NB4 (cell line): ENCODE data around the gene CBFA2T3.

ENCODE experiments used
- DNase-seq: peaks from one replicate; pipeline ENCODE4 v3.0.0; 2010; ENCODE audit warnings: low read depth
- H3K4me3 ChIP-seq: one replicate; pipeline ENCODE4 v1.5.1; 2011; ENCODE audit warnings: mild to moderate bottlenecking, low read depth, low read length, moderate library complexity
- MYC ChIP-seq: IDR thresholded peaks from 2 replicates; pipeline ENCODE4 v1.6.1; 2011; ENCODE audit warnings: low read depth, low read length
- POLR2A ChIP-seq: IDR thresholded peaks from 2 replicates; pipeline ENCODE4 v1.6.1; 2011; ENCODE audit warnings: mild to moderate bottlenecking; ENCODE audit not compliant: insufficient read length; ENCODE audit errors: extremely low read depth
- TF ChIP-seq, protein P1 (sequence below): IDR thresholded peaks from 2 replicates; pipeline ENCODE4 v1.6.1; 2011; ENCODE audit warnings: low read depth, low read length
- TF ChIP-seq, protein P2 (sequence below): IDR thresholded peaks from one replicate; pipeline ENCODE4 v1.5.1; 2012; ENCODE audit warnings: low read depth, low read length

The CBFA2T3 gene

DNA sequence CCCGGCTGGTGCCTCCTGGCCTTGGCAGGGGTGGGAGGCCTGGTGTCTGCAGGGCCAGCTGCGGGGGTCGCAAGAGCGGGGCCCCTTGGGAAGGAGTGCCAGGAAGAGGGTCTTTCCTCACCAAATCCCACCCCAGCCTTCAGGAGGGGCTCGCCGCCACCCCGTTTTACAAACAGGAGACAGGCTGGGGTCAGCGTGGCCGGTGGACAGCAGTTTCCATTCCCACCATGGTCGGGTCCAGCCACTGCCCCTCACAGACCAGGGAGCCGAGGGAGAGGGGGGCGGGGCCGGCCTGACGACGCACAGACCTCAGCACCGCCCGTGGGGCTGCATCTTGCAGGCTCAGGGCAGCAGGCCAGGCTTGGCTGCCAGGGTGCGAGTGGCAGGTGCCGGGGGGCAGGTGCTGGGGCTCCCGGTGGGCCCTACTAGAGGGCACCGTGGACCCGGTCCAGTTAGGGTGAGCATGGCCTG, 7.6 kb downstream of the CBFA2T3 start:
- no peak overlapping the region for H3K4me3 ChIP-seq
- TF ChIP-seq, protein P1, sequence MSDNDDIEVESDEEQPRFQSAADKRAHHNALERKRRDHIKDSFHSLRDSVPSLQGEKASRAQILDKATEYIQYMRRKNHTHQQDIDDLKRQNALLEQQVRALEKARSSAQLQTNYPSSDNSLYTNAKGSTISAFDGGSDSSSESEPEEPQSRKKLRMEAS: no peak
- no peak for TF ChIP-seq MYC
- TF ChIP-seq POLR2A: no peak
- TF ChIP-seq, protein P2, sequence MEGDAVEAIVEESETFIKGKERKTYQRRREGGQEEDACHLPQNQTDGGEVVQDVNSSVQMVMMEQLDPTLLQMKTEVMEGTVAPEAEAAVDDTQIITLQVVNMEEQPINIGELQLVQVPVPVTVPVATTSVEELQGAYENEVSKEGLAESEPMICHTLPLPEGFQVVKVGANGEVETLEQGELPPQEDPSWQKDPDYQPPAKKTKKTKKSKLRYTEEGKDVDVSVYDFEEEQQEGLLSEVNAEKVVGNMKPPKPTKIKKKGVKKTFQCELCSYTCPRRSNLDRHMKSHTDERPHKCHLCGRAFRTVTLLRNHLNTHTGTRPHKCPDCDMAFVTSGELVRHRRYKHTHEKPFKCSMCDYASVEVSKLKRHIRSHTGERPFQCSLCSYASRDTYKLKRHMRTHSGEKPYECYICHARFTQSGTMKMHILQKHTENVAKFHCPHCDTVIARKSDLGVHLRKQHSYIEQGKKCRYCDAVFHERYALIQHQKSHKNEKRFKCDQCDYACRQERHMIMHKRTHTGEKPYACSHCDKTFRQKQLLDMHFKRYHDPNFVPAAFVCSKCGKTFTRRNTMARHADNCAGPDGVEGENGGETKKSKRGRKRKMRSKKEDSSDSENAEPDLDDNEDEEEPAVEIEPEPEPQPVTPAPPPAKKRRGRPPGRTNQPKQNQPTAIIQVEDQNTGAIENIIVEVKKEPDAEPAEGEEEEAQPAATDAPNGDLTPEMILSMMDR: no peak
- DNase-seq: no peak

DNA sequence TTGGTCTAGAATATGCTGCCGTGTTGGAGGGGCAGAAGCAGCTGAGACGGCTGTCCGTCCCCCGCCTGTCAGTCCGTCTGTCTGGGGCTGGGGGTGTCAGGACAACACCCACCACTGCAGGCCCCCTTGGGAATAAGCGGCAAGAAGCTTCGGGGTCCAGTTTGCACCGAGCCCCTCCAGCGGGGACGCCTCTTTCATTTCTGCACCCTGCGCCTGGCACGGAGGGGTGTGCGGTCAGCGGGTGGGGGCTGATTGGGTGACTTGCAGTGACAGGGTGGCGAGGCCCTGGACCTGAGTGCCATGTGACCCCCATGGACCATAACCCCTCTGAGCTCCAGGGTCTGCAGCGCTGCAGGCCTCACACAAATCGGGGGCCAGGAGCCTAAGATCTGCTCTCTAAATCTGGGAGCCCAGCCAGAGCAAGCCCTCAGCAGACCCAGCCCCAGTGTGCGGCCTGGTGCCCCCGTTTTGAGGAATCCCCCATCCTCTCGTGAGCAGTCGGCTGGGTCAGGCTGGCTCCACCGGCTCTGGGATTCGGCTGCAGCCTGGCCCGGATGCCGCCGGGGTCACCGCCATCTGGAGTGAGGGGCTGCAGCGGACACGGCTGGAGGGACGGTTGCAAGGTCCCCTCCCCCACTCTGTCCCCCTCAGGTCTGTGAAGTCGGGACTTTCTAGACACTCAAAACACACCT, 8.3 kb downstream of the CBFA2T3 start:
- no peak overlapping the region for H3K4me3 ChIP-seq
- TF ChIP-seq, protein P2: no peak
- TF ChIP-seq MYC: no peak
- TF ChIP-seq POLR2A: no peak
- TF ChIP-seq, protein P1: no peak
- DNase-seq: no peak

DNA sequence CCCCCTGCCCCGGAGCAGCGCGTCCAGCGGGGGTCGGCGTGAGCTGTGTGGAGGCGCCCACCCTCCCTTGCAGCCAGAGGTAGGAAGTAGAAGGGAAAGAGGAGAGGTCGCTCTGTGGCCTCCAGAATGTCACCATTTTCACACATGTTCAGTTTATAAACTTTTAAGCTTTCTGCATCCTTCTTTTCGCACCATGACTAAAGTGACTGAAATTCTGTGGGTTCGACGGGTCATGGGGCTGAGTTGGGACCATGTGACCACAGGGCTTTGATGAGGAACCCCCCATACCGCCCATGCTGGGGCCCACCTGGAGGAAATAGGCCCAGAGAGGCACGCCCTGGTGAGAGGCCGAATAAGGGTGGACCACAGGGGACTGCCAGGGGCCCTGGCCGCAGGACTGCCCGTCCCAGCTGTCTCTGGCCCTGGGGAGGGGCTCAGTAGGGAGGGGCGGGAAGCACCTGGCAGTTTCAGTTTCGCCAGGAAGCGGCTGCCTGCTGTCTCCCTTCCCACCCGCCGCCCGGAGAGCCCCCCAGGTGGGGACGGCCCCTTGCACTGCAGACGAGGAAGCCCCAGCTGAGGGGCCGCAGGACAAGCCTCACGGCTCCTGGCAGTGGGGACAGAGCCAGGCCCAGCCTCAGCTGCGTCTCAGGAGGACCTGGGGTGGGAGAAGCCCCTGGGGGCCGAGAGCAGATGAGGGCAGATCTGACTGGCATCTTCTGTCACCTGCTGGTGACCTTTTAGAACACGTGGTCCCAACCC, 9.0 kb downstream of the CBFA2T3 start:
- no peak overlapping the region for H3K4me3 ChIP-seq
- DNase-seq: no peak
- TF ChIP-seq, protein P1: no peak
- no peak for TF ChIP-seq MYC

DNA sequence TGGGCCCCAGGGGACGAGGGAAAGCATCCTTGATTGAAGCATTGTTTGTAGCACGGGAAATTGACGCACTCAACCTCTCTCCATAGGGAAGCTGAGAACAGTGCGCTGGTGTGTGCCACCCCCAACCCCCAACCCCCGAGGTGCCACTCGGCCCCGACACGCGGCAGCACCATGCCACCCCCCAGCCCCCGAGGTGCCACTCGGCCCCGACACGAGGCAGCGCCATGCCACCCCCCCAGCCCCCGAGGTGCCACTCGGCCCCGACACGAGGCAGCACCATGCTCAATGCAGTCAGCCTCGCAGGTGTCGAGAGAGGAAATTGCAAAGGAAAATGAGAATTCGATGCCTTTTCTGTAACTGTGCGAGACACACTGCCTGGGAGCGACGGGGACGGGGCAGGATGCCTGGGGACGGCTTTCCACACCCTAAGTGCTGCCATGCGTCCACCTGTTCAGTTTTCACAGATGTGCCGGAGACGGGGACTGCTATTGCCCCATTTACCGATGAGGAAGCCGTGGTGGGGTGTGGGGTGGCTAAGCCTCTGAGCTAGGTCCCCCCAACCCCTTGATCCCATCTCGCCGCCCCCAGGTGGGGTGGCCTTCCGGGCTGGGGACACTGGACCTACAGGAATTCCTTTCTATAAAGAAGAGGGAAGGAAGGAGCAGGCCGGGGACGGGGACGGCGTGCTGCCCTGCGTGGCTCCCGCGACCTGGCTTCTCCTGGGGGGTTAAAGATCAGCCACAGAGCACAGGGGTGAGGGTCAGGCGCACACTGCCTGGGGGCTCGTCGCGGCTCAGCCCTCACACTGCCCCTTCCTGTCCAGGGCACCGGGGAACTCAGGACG, 9.8 kb downstream of the CBFA2T3 start:
- TF ChIP-seq MYC (no peak), POLR2A (no peak)
- TF ChIP-seq, protein P1: no peak
- TF ChIP-seq, protein P2: no peak
- no peak for DNase-seq
- H3K4me3 ChIP-seq: no peak overlapping the region

DNA sequence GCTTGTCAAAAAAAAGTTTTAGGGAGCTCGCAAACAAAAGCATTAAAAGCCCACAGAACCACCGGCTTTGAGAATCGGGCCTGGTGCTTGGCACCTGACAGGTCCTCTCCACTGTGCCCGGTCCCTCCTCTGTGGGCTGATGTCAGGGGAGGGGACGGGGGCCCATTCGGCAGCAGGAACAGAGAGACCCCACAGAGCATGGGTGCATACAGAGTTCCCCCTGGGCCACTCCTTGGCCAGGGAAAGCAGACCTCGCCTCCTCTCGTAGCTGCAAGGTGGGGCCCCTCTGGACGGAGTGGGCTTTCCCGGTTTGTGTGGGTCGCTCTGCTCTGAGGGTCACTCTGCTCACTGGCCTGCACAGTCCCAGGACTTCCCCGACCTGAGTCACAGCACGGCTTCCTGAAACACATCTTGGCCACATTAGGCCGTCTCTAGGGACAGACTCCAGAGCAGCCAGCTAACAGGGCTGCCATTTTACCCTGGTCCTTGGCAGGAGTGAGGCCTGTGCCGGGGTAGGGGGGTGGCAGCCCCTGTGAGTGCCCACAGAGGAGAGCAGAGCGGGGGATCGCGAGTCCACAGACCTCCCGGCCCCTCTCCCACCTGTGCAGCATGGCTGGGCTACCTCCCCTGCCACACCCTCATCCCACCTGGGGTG, 11.1 kb downstream of the CBFA2T3 start:
- H3K4me3 ChIP-seq: no peak overlapping the region
- DNase-seq: no peak
- TF ChIP-seq, protein P2: no peak
- TF ChIP-seq MYC (no peak), POLR2A (no peak)
- TF ChIP-seq, protein P1: no peak
